GM18867 (cell line): ENCODE measurements around the gene SLC25A21.
A peak's percentile ranks its signal among the peaks of the same experiment; 100 is the strongest.
"Not testable (repeated sequence)": the region's sequence is repeated elsewhere in the genome, so short reads cannot be mapped to it uniquely, and the experiment has no call there.

Experiments used
- ATAC-seq: cut with Tn5 transposase; IDR thresholded peaks from one replicate; pipeline ENCODE4 v1.9.1; 2021; ENCODE audit warnings: mild to moderate bottlenecking, moderate library complexity; ENCODE audit not compliant: unreplicated experiment

SLC25A21 gene

DNA sequence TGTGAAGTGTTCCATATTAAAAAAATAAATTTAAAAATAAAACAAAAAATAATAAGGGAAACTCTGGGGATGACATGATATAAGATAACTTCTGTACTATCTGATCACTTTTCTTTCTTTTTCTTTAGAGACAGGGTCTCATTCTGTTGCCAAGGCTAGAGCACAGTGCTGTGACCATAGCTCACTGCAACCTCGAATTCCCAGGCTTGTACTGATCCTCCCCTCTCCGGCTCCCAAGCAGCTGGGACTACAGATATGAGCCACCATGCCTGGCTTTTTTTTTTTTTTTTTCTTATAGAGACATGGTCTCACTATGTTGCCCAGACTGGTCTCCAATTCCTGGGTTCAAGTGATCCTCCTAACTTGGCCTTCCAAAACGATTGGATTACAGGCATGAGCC is 14.9 kb upstream of the SLC25A21 start:
- no peak for ATAC-seq

DNA sequence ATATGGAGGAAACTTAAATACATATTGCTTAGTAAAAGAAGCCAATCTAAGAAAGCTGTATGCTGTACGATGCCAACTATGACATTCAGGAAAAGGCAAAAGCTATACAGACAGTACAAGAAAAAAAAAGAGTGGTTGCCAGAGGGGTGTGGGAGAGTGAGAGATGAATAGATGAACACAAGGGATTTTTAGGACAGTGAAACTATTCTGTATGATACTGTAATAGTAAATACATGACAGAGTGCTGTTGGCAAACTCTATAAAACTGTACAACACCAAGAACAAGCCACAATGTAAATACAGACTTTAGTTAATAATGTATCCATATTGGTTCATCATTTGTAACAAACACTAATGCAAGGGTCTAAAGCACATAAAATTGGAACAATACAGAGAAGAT is 14.5 kb upstream of the SLC25A21 start:
- no peak for ATAC-seq

GRCh38 chr14:37185670-37186069 is 13.3 kb upstream of the SLC25A21 start:
- ATAC-seq = no peak

- ATAC-seq = not testable (repeated sequence)
Measured at GRCh38 chr14:37184520-37184919, 12.1 kb upstream of the SLC25A21 start.

GRCh38 chr14:37181441-37181840 is 9.0 kb upstream of the SLC25A21 start:
- ATAC-seq = no peak

DNA sequence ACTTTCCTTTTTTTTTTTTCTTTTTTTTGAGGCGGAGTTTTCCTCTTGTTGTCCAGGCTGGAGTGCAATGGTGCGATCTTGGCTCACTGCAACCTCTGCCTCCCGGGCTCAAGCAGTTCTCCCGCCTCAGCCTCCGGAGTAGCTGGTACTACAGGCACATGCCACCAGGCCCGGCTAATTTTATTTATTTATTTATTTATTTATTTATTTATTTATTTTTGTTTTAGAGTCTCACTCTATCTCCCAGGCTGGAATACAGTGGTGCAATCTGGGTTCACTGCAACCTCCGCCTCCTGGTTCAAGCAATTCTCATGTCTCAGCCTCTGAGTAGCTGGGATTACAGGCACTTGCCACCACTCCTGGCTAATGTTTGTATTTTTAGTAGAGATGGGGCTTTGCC is 8.5 kb upstream of the SLC25A21 start:
- ATAC-seq = not testable (repeated sequence)

DNA sequence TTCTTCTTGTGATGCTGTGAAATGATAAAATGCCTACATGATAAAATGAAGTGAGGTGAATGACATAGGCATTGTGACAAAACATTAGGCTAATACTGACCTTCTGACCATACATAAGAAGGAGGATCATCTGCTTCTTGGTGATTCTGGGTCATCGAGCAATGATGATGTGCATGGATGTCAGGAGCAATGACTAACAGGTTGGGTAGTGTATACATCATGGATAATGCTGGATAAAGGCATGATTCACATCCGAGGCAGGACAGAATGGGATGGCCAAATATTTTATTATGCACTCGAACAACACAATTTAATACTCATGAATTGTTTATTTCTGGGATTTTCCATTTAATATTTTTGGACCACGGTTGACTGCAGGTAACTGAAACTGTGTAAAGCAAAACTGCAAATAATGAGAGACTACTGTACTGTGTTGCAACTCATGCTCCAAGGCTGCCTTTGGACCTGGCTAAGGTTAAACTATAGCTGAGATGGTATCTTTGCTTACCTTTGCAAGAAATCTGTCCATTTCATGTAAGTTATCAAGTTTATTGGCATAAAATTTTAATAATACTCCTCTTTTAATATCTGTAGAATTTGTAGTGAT is 7.6 kb upstream of the SLC25A21 start:
- no peak for ATAC-seq

DNA sequence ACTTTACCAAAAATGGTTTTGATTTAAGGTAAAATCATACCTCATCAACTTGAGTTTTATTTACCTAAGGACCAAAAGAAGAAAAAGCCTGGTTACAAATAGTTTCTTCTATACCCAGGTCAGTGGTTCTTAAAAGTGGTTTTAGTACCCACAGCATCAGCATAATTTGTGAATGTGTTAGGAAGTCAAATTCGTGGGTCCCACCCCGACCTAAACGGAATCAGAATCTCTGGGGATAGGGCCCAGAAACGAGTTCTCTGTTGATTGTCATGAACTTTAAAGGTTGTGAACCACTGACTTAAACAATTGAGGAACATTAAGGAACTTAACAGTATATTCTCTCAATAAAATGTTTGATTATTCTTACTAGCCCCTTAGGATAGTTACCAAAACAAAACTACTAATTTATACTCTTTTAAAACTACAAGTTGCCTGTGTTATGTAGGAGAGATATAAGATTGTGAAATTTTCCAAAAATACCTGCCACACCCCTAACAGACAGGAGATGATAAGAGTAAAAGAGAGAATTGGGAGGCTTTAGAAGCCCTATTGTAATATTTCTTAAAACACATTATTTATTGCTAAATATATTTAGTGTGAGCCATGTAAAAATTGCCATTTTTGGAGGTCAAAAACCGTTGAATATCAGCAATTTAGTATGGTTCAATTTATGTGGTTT is 669 bp upstream of the SLC25A21 start:
- no peak for ATAC-seq

DNA sequence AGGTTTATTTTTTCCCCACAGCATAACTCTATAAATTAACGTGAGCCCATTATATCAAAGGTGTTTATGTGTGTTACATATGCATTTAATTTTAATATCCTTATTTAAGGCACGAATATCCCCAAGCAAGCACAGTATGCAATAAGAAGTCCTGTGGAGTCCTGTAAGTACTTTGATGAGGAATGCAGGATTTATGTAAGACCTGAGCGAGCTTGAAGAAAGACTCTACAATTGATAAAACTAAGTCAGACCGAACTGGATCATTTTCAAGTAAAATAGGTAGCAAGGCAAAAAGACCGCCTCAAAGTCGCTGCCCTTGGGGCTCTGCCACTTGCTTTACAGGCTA is 755 bp downstream of the SLC25A21 start:
- ATAC-seq = no peak

- ATAC-seq = no peak
Measured at GRCh38 chr14:37170993-37171392, 1.4 kb downstream of the SLC25A21 start.

DNA sequence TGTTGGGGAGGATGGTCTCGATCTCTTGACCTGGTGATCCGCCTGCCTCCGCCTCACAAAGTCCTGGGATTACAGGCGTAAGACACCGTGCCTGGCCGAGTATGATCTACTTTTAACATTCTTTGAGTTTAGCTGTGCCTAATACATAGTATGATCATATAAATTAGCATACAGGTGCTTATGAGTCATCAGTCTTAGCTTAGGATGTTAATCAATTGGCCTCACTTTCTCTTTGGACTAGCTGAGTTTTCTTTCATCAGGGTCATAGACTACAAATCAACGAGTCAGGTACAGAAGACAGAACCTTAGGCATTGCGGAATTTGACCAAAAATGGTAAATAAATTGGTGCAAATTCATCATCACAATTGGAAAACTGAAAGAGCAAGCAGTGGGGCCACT is 2.2 kb downstream of the SLC25A21 start:
- ATAC-seq = no peak

- ATAC-seq = no peak
Measured at GRCh38 chr14:37168721-37169120, 3.7 kb downstream of the SLC25A21 start.

DNA sequence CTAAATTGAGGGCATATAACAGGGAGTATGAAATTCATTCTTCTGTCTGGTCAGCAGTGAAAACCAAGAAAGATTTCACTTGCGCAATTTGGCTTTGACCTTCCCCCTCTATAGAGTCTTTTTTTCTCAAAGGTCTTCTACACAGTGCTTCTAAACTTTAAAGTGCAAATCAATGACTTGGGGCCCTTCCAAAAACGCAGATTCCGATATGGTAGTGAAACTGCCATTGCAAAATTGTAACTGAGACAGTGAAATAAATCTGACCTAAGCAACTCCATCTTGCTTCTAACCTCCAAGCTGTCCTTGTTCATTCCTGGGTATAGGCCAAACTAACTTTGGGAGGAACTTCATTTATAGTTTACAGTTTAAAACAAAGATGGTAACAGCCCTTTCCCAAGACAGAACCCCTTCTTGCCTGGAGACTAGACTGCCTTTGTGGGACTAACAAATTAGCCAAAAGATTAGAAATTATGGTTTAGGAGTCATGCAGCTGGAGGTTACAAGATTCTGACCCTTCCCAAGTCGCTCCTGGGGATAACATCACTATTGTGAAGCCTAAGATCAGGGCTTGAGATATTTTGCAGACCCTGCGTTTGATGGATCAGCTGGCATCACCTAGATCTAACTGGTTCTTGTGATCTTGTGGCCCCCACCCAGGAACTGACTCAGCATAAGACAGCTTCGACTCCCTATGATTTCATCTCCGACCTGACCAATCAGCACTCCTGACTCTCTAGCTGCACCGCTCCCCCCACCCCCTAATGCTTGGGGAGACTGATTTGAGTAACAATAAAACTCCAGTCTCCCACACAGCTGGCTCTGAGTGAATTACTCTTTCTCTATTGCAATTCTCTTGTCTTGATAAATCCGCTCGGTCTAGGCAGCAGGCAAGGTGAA is 5.0 kb downstream of the SLC25A21 start:
- ATAC-seq = no peak

DNA sequence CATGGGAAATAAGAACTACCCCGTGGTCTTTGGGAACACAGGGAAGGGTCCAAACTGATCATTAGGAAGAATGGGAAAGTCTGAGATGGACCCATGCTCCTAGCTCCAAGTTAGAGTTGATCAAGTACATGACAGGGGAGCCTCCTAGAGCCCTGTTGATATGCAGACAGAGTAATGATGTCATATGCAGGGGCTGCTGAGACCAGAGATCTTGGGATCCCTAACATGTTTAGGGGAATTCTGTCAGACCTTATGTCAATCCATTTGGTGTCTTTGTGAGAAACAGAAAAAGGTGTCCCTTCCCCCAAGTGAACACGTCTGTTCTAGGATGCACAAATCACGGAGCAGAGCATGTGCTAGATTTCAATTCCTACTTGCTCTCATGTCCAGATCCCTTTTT is 6.6 kb downstream of the SLC25A21 start:
- ATAC-seq = no peak

DNA sequence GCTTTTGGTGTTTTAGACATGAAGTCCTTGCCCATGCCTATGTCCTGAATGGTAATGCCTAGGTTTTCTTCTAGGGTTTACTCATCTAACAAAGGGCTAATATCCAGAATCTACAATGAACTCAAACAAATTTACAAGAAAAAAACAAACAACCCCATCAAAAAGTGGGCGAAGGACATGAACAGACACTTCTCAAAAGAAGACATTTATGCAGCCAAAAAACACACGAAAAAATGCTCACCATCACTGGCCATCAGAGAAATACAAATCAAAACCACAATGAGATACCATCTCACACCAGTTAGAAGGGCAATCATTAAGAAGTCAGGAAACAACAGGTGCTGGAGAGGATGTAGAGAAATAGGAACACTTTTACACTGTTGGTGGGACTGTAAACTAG is 10.1 kb downstream of the SLC25A21 start:
- not testable (repeated sequence) for ATAC-seq

DNA sequence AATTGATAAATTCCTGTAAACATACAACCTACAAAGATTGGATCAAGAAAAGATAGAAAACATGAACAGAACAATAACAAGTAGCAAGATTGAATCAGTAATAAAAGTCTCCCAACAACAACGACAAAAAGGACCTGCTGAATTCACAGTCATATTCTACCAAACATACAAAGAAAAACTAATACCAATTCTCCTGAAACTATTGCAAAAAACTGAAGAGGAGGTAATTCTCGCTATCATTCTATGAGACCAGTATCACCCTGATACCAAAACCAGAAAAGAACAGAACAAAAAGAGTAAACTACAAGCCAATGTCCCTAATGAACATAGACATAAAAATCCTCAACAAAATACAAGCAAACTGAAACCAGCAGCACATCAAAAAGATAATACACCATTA is 14.4 kb downstream of the SLC25A21 start:
- no peak for ATAC-seq

- no peak for ATAC-seq
Measured at GRCh38 chr14:37153483-37153882, 18.9 kb downstream of the SLC25A21 start.

GRCh38 chr14:37153005-37153404 is 19.4 kb downstream of the SLC25A21 start:
- no peak for ATAC-seq

DNA sequence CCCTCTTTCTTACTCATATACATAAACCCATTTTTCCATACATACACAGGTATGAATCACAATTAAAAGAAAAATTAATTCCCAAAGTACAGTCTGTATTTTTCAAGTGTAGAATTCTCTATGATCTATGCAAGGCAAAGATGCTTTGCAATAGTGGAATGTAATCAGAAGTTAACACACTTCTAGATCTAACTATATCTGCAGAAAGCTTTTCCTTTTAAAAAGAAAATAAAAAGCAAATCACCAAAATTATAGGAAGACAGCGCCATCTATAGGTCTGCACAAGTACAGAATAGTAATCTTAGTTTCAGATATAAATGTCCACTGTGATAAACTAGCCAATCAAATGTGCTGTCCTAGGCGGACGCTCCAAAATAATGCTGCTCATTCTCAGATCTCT is 22.0 kb downstream of the SLC25A21 start:
- ATAC-seq = peak; percentile 71

GRCh38 chr14:37147310-37147880 is 25.0 kb downstream of the SLC25A21 start:
- ATAC-seq = no peak

DNA sequence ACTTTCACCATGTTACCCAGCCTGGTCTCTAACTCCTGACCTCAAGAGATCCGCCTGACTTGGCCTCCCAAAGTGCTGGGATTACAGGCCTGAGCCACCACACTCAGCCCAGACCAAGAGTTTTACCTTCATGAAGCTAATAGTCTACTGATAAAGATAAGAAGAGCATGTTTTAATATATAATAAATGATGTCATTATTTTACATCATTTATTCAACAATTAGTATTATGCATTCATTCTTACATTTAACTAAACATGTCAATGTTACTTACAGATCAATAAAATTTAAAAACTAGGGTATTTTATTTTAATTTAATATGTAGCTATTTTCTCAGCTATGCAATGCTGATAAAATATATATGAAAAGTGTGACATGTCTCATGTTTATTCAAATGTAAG is 26.0 kb downstream of the SLC25A21 start:
- ATAC-seq = not testable (repeated sequence)

- no peak for ATAC-seq
Measured at GRCh38 chr14:37145395-37145794, 27.0 kb downstream of the SLC25A21 start.
